HepG2 (cell line): Measurements from ENCODE around the gene PRAC1. TPM values are rescaled to one million over a fixed set of nuclear protein-coding genes. Genes with fewer than 3 reads are reported as not detected.
A peak's percentile ranks its signal among the peaks of the same experiment; 100 is the strongest.

Experiments
- ATAC-seq: fragments of 200-7000 bp; cut with Tn5 transposase; 3 replicates; pipeline ENCODE4 v1.9.1; 2020; ENCODE audit warnings: mild to moderate bottlenecking, moderate library complexity
- BruUV-seq: library from RNA; stranded (reverse); fragments of 400-500 nt; replicated peaks from 2 replicates; lab custom pipeline; 2021; lab: Mats Ljungman, UMichigan
- CTCF ChIA-PET: fragments of 300-600 bp; formaldehyde crosslinking; extraction: SDS; loops from one replicate; lab custom pipeline; 2021; ENCODE audit warnings: low total read pairs, inconsistent platforms, low intra/inter-chr PET ratio; lab: Yijun Ruan, JAX
- POLR2A ChIA-PET: fragments of 350-600 bp; sonication (Branson Sonifier 250); formaldehyde crosslinking; loops from one replicate; lab custom pipeline; 2020; ENCODE audit warnings: antibody characterized with exemption, inconsistent platforms; lab: Yijun Ruan, JAX
- DNase-seq: peaks from one replicate; pipeline ENCODE4 v3.0.0-alpha.2; 2015; ENCODE audit warnings: low spot score
- FAIRE-seq: peaks from 3 replicates; lab custom pipeline; 2011; peaks lifted over from hg19 to GRCh38; lab: Jason Lieb, UNC
- H2AFZ ChIP-seq: one replicate; pipeline ENCODE4 v1.6.1; 2011; ENCODE audit warnings: low read length, inconsistent platforms
- H3K27ac ChIP-seq: fragments of 300-600 bp; 3 replicates; pipeline ENCODE4 v1.8.0; 2011; ENCODE audit warnings: mixed run types, mild to moderate bottlenecking, mixed read lengths, low read length, inconsistent platforms; ENCODE audit not compliant: insufficient read depth; ENCODE audit errors: extremely low read length
- H3K27me3 ChIP-seq, 2 experiments: fragments of 200-600 bp in 1 of 2; 2 replicates in 1 of 2; 3 replicates in 1 of 2; pipeline versions ENCODE4 v1.6.0 to v1.8.0; 2011; ENCODE audit warnings: low read length in 2 of 2, mild to moderate bottlenecking in 2 of 2, moderate library complexity in 2 of 2, inconsistent platforms in 1 of 2; ENCODE audit not compliant: insufficient read depth in 2 of 2, control insufficient read depth in 1 of 2
- H3K36me3 ChIP-seq, 2 experiments: fragments of 200-600 bp in 1 of 2; replicated peaks in 1 of 2; 2 replicates in 1 of 2; 3 replicates in 1 of 2; pipeline versions ENCODE4 v1.5.1 to v1.8.0; 2011; ENCODE audit warnings: low read length in 2 of 2, inconsistent platforms in 1 of 2; ENCODE audit not compliant: insufficient read depth in 2 of 2, control insufficient read depth in 1 of 2
- H3K4me1 ChIP-seq: 2 replicates; pipeline ENCODE4 v1.5.1; 2012; ENCODE audit warnings: low read length, inconsistent platforms; ENCODE audit not compliant: insufficient read depth
- H3K4me2 ChIP-seq: 2 replicates; pipeline ENCODE4 v1.6.0; 2011; ENCODE audit warnings: low read depth, low read length, inconsistent platforms
- H3K4me3 ChIP-seq, 3 experiments: fragments of 200-600 bp in 1 of 3; sonication (generic), shearing (Covaris generic) in 1 of 3; replicated peaks in 1 of 3; 2 replicates each; pipeline ENCODE4 v1.5.1; 2011 to 2016; ENCODE audit warnings: low read length in 3 of 3, inconsistent platforms in 2 of 3, low read depth in 2 of 3, mild to moderate bottlenecking in 2 of 3, control low read depth in 1 of 3, mixed read lengths in 1 of 3; ENCODE audit not compliant: insufficient read depth in 1 of 3
- H3K79me2 ChIP-seq: one replicate; pipeline ENCODE4 v1.6.1; 2011; ENCODE audit warnings: low read length, inconsistent platforms; ENCODE audit not compliant: insufficient read depth
- H3K9ac ChIP-seq: 2 replicates; pipeline ENCODE4 v1.6.0; 2011; ENCODE audit warnings: mild to moderate bottlenecking, low read depth, low read length, inconsistent platforms; ENCODE audit not compliant: insufficient read depth
- H3K9me3 ChIP-seq: 2 replicates; pipeline ENCODE4 v1.5.1; 2012; ENCODE audit warnings: mild to moderate bottlenecking, low read length
- H4K20me1 ChIP-seq: 2 replicates; pipeline ENCODE4 v1.6.0; 2011; ENCODE audit warnings: inconsistent platforms, mild to moderate bottlenecking, low read length, moderate library complexity; ENCODE audit not compliant: insufficient read depth
- CREB1 ChIP-seq, 2 experiments: fragments of 450-650 bp in 1 of 2; IDR thresholded peaks; 2 replicates each; pipeline ENCODE4 v1.6.1; 2016 to 2017; ENCODE audit warnings: control low read depth in 1 of 2, mild to moderate bottlenecking in 1 of 2, missing compliant biosample characterization in 1 of 2, missing genetic modification characterization in 1 of 2
- ZNF75D ChIP-seq: sonication (generic); formaldehyde crosslinking; IDR thresholded peaks from 2 replicates; pipeline ENCODE4 v1.8.1; 2023; ENCODE audit warnings: missing genetic modification reagents, mild to moderate bottlenecking, borderline replicate concordance
- WGBS: methylation state at CpG from one replicate; pipeline ENCODE4 v1.1.6; 2017; ENCODE audit warnings: low lambda C conversion rate; 5-methylcytosine and 5-hydroxymethylcytosine counted together
- in situ Hi-C: cut with HindIII; loops from 2 replicates; pipeline ENCODE4 v1.10.0; 2017; ENCODE audit warnings: low pct_unique_long_range_greater_than_20kb; ENCODE audit not compliant: extremely low pct_ligation_motif_present
- intact Hi-C: fragments of 100-400 bp; cut with micrococcal nuclease; formaldehyde crosslinking; loops from one replicate; pipeline ENCODE4 v1.10.0; 2022; ENCODE audit not compliant: unreplicated experiment
- polyA plus RNA-seq, 8 experiments: library from polyadenylated mRNA; depleted of rRNA in 3 of 8; stranded (reverse) in 7 of 8; unstranded in 1 of 8; fragments of >200 nt; fragmentation: Illumina TruSeq in 4 of 8; extraction: Trizol in 4 of 8; gene quantifications; 2 replicates each; pipeline versions ENCODE4 v1.2.1 to v1.2.3, GENCODE V29; 2011 to 2016; ENCODE audit warnings: low read depth in 4 of 8, missing spikeins in 1 of 8, mixed read lengths in 1 of 8; ENCODE audit not compliant: insufficient read depth in 1 of 8
- total RNA-seq, 5 experiments: library from RNA; depleted of rRNA; stranded (reverse); fragments of >200 nt; fragmentation: Illumina TruSeq; extraction: Trizol; gene quantifications; 2 replicates each; pipeline ENCODE4 v1.2.3, GENCODE V29; 2016; ENCODE audit warnings: low read depth in 1 of 5
- TF ChIP-seq, protein P1 (sequence below): fragments of 450-650 bp; IDR thresholded peaks from 2 replicates; pipeline ENCODE4 v1.6.1; 2016

Gene PRAC1
- total and polyA plus RNA-seq, 2 of the 13 experiments (the other 11 are each of a cell fraction or from before 2014, with no cell fraction given), result not detected

DNA sequence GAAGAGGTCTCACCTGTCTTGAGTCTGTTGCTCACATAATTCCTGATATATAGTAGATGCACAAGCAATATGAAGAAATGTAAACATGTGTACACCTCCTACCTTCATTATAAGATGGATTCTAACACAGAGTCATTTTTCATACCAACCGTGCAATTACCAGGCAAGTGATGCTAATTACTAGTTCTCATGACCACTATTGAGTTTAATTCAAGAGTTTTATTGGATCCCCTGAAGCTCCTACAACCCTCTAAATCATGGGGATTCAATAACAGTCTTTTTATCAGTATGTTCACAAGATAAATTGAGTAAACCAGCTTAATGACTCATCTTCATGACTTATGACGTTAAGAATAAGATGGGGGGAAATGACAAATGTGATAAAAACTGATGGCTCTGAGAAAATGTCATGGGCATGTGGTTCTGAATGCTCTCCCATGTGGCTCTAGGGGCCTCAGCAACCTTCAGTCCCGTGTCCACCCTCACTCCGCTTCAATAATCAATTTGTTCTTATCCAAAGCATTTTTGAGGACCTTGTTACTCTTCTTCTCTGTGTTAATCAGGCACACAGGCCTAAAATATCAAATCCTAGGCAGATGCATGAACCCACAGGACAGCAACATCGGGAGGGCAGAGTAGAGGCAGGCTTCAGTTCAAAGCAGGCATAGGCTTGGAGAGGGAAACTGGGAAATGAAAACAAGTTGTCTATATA is 42.8 kb downstream of the PRAC1 start:
- H3K4me1 ChIP-seq, result 0 out of 2 replicates have a peak, but pooled peaks cover 9% of the 10 kb centered on the region
- POLR2A ChIA-PET, result interaction anchor here (1.1 to 1.5 kb wide), 2 partner anchors 119 to 199 kb away, joined by 3 to 5 read pairs; no protein-coding TSS in a partner anchor
- H3K4me3 ChIP-seq, result no peak overlapping the region
- H3K9me3 ChIP-seq, result no peaks in the 10 kb centered on the region
- no peaks in the 10 kb centered on the region for H3K79me2 ChIP-seq
- FAIRE-seq, result no peak
- BruUV-seq, result no TSS peak
- no peak overlapping the region for H3K9ac ChIP-seq
- no peak overlapping the region for H3K27ac ChIP-seq
- H2AFZ ChIP-seq, result no peak overlapping the region
- no peak overlapping the region for H3K4me2 ChIP-seq
- no peaks in the 10 kb centered on the region for H3K36me3 ChIP-seq
- H3K27me3 ChIP-seq, result peaks cover 0 to 29% of the 10 kb centered on the region in 2 experiments; a peak in 3 of 5 replicates
- 36% methylated on average over 5 of the region's 5 CpGs for WGBS
- TF ChIP-seq, protein P1, sequence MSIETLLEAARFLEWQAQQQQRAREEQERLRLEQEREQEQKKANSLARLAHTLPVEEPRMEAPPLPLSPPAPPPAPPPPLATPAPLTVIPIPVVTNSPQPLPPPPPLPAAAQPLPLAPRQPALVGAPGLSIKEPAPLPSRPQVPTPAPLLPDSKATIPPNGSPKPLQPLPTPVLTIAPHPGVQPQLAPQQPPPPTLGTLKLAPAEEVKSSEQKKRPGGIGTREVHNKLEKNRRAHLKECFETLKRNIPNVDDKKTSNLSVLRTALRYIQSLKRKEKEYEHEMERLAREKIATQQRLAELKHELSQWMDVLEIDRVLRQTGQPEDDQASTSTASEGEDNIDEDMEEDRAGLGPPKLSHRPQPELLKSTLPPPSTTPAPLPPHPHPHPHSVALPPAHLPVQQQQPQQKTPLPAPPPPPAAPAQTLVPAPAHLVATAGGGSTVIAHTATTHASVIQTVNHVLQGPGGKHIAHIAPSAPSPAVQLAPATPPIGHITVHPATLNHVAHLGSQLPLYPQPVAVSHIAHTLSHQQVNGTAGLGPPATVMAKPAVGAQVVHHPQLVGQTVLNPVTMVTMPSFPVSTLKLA, result peak; percentile 66
- TF ChIP-seq CREB1 (IDR thresholded peaks at IDR 0.05), result peak; percentile 42
- TF ChIP-seq CREB1 (CRISPR knock-in tag; IDR thresholded peaks at IDR 0.05), result no peak
- TF ChIP-seq ZNF75D (CRISPR knock-in tag), result no peak
- TF ChIP-seq, all 625 proteins: peak for 2
- CTCF ChIA-PET, result interaction anchor here (1.2 to 2.9 kb wide), 5 partner anchors 112 to 205 kb away, joined by 3 to 30 read pairs (median 11); no protein-coding TSS in a partner anchor
- H4K20me1 ChIP-seq, result no peaks in the 10 kb centered on the region
- in situ Hi-C loops (loop anchor here (5.0 kb wide), 1 partner anchor 198 kb away; no protein-coding TSS in a partner anchor), intact Hi-C loops (loop anchor here (2.0 to 5.0 kb wide), 2 partner anchors 111 to 128 kb away; no protein-coding TSS in a partner anchor)
- DNase-seq (no peak), ATAC-seq (no peak)
